GM18909 (cell line): ENCODE data around the gene NLGN1.

ENCODE experiments used
- ATAC-seq: cut with Tn5 transposase; IDR thresholded peaks from one replicate; pipeline ENCODE4 v1.9.1; 2021; ENCODE audit warnings: mild to moderate bottlenecking; ENCODE audit not compliant: unreplicated experiment, poor library complexity

Gene NLGN1

DNA sequence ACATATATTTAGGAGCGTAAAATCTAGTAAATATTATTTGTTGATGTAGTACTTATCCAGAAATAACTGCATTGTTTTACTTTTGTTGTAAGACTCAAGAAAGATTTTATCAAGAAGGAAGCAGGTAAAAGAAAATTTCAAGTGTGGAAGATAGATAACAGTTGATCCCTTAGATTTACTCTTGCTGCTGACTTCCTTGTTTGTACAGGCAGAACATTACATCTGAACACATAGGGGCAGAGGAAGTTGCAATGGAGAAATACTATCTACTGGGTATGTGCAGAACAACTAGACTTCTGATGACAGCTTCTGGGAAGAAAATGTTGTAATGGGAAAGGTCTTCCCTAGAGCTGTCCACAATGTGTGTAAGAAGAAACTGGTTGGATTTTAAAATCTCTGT, 350.6 kb downstream of the NLGN1 start:
- no peak for ATAC-seq

GRCh38 chr3:173750095-173750494, 352.6 kb downstream of the NLGN1 start:
- no peak for ATAC-seq

DNA sequence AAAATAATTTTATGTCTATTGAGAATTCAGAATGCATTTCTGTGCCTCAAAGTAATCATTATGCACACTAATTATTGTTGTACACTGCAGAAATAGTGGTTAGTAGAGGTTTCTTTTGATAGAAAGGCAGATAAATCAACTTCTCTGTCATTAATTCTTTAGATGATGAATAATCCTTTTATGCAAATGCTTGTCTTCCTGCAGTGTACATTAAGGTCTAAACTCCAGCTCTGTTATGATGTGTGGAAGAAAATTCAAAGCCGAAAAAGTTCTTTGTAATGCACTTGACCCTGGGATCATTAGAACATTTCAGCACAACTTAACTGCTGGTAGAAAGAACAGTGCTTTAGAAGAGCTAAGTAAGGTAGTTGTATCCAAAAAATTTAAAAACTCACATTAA, 353.0 kb downstream of the NLGN1 start:
- no peak for ATAC-seq

GRCh38 chr3:173753593-173753992, 356.0 kb downstream of the NLGN1 start:
- no peak for ATAC-seq

DNA sequence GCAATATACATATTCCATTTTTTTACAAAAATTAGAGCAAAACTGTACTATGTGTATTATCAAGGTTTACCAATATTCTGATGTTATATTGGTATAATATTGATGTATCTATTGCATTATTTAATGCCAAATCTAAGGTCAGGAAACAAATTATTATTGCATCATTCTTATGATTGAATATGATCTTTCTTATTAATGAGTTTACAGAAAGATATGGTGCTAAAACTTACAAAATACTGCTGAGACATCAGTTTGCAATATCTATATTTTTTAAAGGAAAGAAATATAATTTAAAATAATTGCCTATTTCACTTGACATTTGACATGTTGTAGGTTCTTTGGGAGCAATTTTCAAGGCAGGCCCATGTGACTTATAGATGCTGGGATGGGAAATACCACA, 357.6 kb downstream of the NLGN1 start:
- no peak for ATAC-seq

DNA sequence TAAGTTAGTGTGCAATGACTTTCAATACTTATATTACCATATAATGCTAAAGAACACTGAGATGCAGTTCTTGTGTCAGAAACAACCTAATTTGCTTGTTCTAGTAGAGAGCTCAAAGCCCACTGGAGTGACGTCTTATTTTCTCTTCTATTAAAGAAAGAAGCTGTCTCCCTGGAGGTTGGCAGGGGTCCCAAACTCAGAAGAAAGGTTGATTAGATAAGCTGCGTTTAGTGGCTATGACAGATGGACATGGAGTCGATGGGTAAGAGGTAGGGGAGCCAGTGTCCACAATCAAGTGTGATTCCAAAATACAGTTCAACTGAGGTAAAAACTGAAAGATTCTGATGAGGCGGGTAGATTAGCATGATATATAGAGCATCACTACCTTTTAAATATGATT, 363.6 kb downstream of the NLGN1 start:
- no peak for ATAC-seq

DNA sequence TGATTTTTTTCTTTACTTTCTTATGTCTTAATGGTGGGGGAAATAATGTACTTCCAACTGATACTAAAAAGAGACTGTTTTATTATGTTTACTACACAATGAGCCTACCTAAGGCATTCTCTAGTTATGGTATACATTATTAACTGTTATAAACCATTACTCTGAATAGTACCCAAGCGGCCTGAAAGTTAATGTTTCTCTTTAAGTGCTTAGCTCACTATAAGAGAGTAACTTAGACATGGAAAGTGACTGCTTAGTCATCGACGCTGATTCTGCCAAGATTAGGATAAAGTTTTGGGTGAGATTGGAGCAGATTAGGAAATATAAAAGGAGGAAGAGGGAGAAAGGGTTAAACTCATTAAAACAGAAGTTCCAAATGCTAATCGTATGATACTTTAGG, 365.0 kb downstream of the NLGN1 start:
- ATAC-seq: no peak

GRCh38 chr3:173770011-173770410, 372.5 kb downstream of the NLGN1 start:
- no peak for ATAC-seq

- ATAC-seq: no peak
Measured at GRCh38 chr3:173770796-173771573, 373.4 kb downstream of the NLGN1 start.

DNA sequence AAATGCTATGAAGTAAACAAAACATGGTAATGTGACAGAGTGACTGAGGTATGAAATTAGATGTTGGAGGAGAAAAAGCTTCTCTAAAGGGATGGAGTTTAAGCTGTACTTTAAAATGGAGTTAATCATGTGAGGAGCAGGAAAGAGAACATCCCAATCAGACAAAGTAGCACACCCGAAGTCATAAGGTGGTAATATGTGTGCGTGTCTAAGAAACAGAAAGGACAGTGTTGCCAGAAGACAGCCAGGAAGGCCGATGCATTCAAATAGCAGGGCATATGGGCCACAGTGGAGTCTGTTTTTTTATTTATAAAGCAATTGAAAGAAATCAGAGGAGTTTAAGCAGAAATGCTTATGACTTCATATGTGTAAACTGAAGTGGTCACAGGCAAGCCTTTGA, 376.3 kb downstream of the NLGN1 start:
- ATAC-seq: no peak

DNA sequence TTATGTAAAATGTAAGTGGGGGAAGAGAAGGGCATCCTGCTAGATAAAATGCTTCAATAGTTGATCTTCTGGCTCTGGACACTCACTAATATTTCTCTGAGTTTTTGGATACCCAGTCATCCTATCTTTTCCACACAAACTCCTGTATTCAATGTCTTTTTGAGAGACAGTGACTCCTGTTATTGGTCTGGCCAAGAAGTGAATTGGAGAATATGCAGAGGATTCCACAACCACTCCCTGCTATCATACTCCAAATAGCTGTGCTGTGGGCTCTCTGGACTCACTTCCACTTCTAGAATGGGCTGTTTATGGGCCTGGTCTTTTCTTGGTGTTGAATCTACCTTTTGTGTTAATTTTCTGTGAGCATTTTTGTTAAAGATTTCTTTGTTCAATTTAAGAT, 376.8 kb downstream of the NLGN1 start:
- ATAC-seq: no peak

DNA sequence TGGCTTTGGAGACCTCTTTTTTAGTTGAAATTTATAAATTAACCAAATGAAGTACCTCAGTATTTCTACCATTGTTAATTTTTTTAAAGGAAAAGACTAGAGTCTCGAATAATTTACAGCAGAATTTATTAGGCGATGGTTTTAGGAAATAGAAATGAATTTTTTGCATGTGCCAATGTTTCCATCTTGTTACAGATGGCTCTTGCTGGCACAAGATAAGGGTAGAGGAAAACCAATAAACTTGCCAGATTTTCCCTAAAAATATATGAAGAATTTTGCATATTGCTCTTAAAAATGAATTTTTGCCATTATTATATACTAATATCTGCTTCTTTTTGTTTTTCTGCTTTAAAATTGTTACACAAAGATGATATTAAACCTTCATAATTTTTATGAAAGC, 380.7 kb downstream of the NLGN1 start:
- ATAC-seq: no peak

- no peak for ATAC-seq
Measured at GRCh38 chr3:173780067-173780466, 382.5 kb downstream of the NLGN1 start.

DNA sequence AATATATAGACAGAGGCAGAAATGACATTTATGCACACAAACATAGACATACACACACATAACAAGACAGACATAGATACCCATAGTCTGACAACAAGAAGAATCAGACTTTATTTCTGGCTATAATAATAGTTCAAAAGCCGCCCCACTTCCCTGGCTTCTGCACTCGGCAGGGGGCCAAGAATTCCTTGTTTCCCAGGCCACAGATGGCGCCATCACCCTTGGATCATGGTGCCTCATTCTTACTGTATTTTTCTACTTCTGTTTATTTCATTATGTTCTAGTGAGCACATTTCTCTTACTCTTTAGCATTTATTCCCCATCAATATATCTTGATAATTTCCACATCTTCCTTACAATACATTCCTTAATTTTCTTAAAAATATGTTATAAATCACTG, 387.5 kb downstream of the NLGN1 start:
- ATAC-seq: no peak

DNA sequence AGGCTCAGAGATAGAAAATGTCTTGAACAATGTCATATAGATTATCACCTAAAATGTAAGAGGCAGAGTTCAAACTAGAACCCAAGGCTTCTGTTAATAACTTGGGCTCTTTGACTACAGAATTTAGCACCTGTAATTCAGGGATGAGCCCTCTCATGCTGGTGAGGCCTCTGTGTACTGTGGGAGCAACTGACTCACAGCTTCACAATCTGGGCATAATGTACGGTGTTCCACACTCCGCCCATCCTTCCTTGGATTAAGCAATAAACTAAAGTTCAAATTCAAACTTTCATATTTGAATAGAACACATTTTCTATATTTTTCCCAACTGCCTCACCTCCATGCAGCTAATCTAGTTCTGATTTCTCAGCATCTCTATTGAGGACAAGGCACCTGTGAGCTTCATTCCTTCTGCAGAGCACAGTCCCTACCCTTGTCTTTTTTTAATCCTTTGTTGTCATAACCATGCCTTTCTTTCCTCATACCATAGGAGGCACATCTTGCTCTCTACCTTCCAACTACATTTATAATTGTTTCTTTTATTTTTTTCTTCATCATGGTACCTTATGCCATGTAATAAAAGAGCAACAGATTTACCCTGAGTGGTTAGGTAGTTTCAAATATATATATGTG, 392.1 kb downstream of the NLGN1 start:
- no peak for ATAC-seq

DNA sequence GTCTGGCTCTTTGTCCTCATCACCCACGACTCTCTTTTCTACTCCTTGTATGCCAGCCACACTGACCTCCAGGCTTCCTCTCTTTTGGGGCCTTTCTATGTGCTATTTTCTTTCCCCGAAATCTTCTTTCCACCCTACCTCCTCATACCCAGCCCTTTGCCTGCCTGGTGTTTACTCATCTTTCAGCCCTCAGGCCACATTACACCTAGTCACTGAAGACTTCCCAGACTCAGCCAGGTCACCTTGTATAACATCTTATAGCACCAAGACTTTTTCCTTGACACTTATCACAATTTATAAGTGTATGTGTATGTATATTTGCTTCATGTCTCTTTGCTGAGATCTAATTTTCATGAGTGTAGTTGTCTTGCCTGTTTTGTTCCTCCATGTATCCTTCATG, 396.4 kb downstream of the NLGN1 start:
- ATAC-seq: no peak

- ATAC-seq: no peak
Measured at GRCh38 chr3:173796405-173796804, 398.9 kb downstream of the NLGN1 start.

- no peak for ATAC-seq
Measured at GRCh38 chr3:173796890-173797289, 399.3 kb downstream of the NLGN1 start.

DNA sequence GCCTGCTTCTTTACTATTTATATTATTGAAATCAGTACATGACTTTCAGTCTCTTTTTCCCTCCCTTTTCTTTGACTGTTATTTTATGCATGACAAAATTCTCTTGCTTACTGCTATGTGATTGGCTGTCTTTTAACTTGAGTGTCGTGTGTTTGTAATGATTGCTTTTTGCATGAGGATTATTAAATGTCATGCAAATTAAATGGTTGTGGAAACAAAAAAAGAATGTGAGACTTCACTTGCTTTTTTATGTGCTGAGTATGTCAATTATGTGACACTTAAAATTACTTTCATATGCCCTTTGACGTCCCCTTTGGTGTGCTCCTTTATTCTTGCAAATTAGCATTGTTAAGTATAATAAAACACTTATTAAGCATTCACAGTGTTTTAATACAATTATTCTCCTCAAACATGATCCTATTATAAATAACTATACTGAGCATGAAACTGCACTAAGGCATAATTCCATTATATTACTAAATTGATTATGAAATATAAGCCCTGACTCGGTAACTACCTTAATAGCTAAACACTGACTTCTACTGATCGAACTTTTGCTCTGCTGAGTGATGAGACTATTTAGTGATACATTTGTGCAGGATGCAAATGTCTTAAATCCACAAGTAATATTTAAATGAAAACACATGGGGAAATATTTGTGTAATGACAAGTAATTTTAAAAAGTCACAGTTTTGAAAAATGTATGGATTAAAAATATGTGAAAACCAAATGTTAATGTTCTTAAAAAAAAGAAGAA, 401.7 kb downstream of the NLGN1 start:
- ATAC-seq: no peak

GRCh38 chr3:173800154-173800553, 402.6 kb downstream of the NLGN1 start:
- no peak for ATAC-seq

- ATAC-seq: no peak
Measured at GRCh38 chr3:173814809-173815208, 417.3 kb downstream of the NLGN1 start.
